Gastroesophageal sphincter (tissue), 4 donors: ENCODE measurements around the gene PACS1. TPM values are rescaled to one million over a fixed set of nuclear protein-coding genes. Genes with fewer than 3 reads are reported as not detected.
"Not testable (repeated sequence)": the region's sequence is repeated elsewhere in the genome, so short reads cannot be mapped to it uniquely, and the experiment has no call there.

Source experiments
- ATAC-seq: fragments of 150-250 bp; one replicate; pipeline ENCODE4 v1.9.1; 2016; ENCODE audit warnings: mild to moderate bottlenecking, moderate library complexity
- H3K27ac ChIP-seq, 4 donors: fragments of 200-600 bp; sonication (generic) in 3 of 4; 1 replicate in 3 of 4; 2 replicates in 1 of 4; pipeline ENCODE4 v1.5.1; 2016 to 2019
- H3K27me3 ChIP-seq: fragments of 200-600 bp; sonication (generic); one replicate; pipeline ENCODE4 v1.5.1; 2019
- H3K36me3 ChIP-seq, 2 donors: fragments of 200-600 bp; sonication (generic); one replicate each; pipeline ENCODE4 v1.5.1; 2019; ENCODE audit warnings: control low read depth in 1 of 2
- H3K4me1 ChIP-seq, 3 donors: fragments of 200-600 bp; sonication (generic); 1 replicate in 2 of 3; 2 replicates in 1 of 3; pipeline ENCODE4 v1.5.1; 2016 to 2019; ENCODE audit warnings: control low read depth in 2 of 3
- H3K4me3 ChIP-seq, 2 donors: fragments of 200-600 bp; sonication (generic); one replicate each; pipeline ENCODE4 v1.5.1; 2019; ENCODE audit warnings: mild to moderate bottlenecking in 1 of 2, moderate library complexity in 1 of 2
- H3K9me3 ChIP-seq, 3 donors: fragments of 200-600 bp; sonication (generic); one replicate each; pipeline ENCODE4 v1.5.1; 2017 to 2019; ENCODE audit warnings: control low read depth in 2 of 3
- CTCF ChIP-seq, 4 experiments: fragments of 200-600 bp in 2 of 4; fragments of 450-650 bp in 2 of 4; sonication (generic) in 1 of 4; IDR thresholded peaks; one replicate each; pipeline ENCODE4 v1.5.1; 2017 to 2019; ENCODE audit warnings: antibody characterized with exemption in 4 of 4, mild to moderate bottlenecking in 2 of 4, moderate library complexity in 2 of 4
- EP300 ChIP-seq: sonication (generic); formaldehyde crosslinking; IDR thresholded peaks from one replicate; pipeline ENCODE4 v1.6.1; 2017; ENCODE audit warnings: antibody characterized with exemption, mild to moderate bottlenecking
- POLR2A ChIP-seq, 2 donors: fragments of 450-650 bp; IDR thresholded peaks; one replicate each; pipeline ENCODE4 v1.6.1; 2017; ENCODE audit warnings: antibody characterized with exemption in 2 of 2, mild to moderate bottlenecking in 2 of 2, moderate library complexity in 1 of 2
- POLR2AphosphoS5 ChIP-seq: sonication (generic); formaldehyde crosslinking; IDR thresholded peaks from one replicate; pipeline ENCODE4 v1.6.1; 2017; ENCODE audit warnings: antibody characterized with exemption
- WGBS, 2 donors: methylation state at CpG; one replicate each; pipeline ENCODE4 v1.1.5; 2018; ENCODE audit warnings: low coverage in 1 of 2; 5-methylcytosine and 5-hydroxymethylcytosine counted together
- total RNA-seq, 4 donors: library from RNA; depleted of rRNA; stranded (reverse); fragments of >200 nt; gene quantifications; one replicate each; pipeline ENCODE4 v1.1.0, GENCODE V29; 2016

The PACS1 gene
- 10 to 100 TPM; 32.7 to 81.8 (median 38.2) TPM for total RNA-seq

- ATAC-seq, result peak; percentile 90
- TF ChIP-seq EP300, result no peak
- peak in 2 of 4 experiments; percentile 51 to 52 for TF ChIP-seq CTCF (IDR thresholded peaks at IDR 0.05)
- TF ChIP-seq POLR2AphosphoS5, result peak; percentile 29
- TF ChIP-seq POLR2A (IDR thresholded peaks at IDR 0.05), result peak; percentile 34 to 58
- no peaks in the 10 kb centered on the region for H3K9me3 ChIP-seq
- peak within 1 kb of the TSS; percentile 85 to 95 (median 90) for H3K27ac ChIP-seq
- H3K27me3 ChIP-seq, result no peaks in the 10 kb centered on the region
- WGBS, 2 donors, result 0 to 5% methylated on average over 6 to 11 of the region's 120 CpGs
- peak within 1 kb of the TSS; percentile 78 to 99 for H3K4me3 ChIP-seq
- H3K4me1 ChIP-seq, result peaks cover 3 to 45% (median 18%) of the 10 kb centered on the region in 3 donors
- H3K36me3 ChIP-seq, result peaks cover 0 to 51% of the 10 kb centered on the region in 2 donors
These were observed at the start of gene PACS1 for GRCh38 chr11:66069715-66070603. Gene PACS1 (plus strand): TSS chr11:66070272. CDS start chr11:66070487, 215 bp downstream.

- no peaks in the 10 kb centered on the region for H3K9me3 ChIP-seq
- ATAC-seq, result no peak
- TF ChIP-seq CTCF (IDR thresholded peaks at IDR 0.05) (no peak), POLR2A (IDR thresholded peaks at IDR 0.05) (no peak), POLR2AphosphoS5 (no peak), EP300 (no peak)
- H3K36me3 ChIP-seq, result no peaks in the 10 kb centered on the region
- H3K27me3 ChIP-seq, result peaks cover 13% of the 10 kb centered on the region
- no peak overlapping the region for H3K27ac ChIP-seq
- no peak overlapping the region for H3K4me3 ChIP-seq
- WGBS, 2 donors, result 76 to 93% methylated on average over 6 to 11 of the region's 25 CpGs
- peaks cover 0 to 13% (median 6%) of the 10 kb centered on the region in 3 donors for H3K4me1 ChIP-seq
These were observed 49.3 kb upstream of the PACS1 start for GRCh38 chr11:66020618-66021357.

- WGBS, 2 donors, result 0 to 35% methylated on average over 2 to 10 of the region's 46 CpGs
- no peak overlapping the region for H3K27ac ChIP-seq
- H3K9me3 ChIP-seq, result no peaks in the 10 kb centered on the region
- peak overlapping the region in 1 of 2 donors; percentile 24 for H3K4me3 ChIP-seq
- no peaks in the 10 kb centered on the region for H3K36me3 ChIP-seq
- TF ChIP-seq EP300 (no peak), CTCF (IDR thresholded peaks at IDR 0.05) (peak in 3 of 4 experiments; percentile 89 to 97 (median 90)), POLR2AphosphoS5 (no peak), POLR2A (IDR thresholded peaks at IDR 0.05) (no peak)
- peak; percentile 86 for ATAC-seq
- peaks cover 13% of the 10 kb centered on the region for H3K27me3 ChIP-seq
- peaks cover 0 to 13% (median 6%) of the 10 kb centered on the region in 3 donors for H3K4me1 ChIP-seq
These were observed 47.5 kb upstream of the PACS1 start for GRCh38 chr11:66022401-66023185.

- Histone ChIP-seq H3K4me1 (peaks cover 0 to 13% (median 6%) of the 10 kb centered on the region in 3 donors), H3K27me3 (peaks cover 13% of the 10 kb centered on the region)
- not testable (repeated sequence) for H3K4me3 ChIP-seq, H3K9me3 ChIP-seq, H3K36me3 ChIP-seq, H3K27ac ChIP-seq, ATAC-seq
- no CpG with 5 or more reads among the region's 5 CpGs for WGBS, 2 donors
These were observed 47.0 kb upstream of the PACS1 start for GRCh38 chr11:66023186-66023440.

- no peak within 1 kb of the TSS for H3K4me3 ChIP-seq
- peaks cover 0 to 13% (median 6%) of the 10 kb centered on the region in 3 donors for H3K4me1 ChIP-seq
- TF ChIP-seq POLR2A (IDR thresholded peaks at IDR 0.05), result no peak
- TF ChIP-seq EP300, result no peak
- TF ChIP-seq CTCF (IDR thresholded peaks at IDR 0.05), result no peak
- TF ChIP-seq POLR2AphosphoS5, result no peak
- H3K36me3 ChIP-seq, result no peaks in the 10 kb centered on the region
- WGBS, 2 donors, result 79 to 94% methylated on average over 7 to 10 of the region's 18 CpGs
- H3K27me3 ChIP-seq, result peaks cover 9% of the 10 kb centered on the region
- H3K9me3 ChIP-seq, result no peaks in the 10 kb centered on the region
- ATAC-seq, result no peak
- no peak within 1 kb of the TSS for H3K27ac ChIP-seq
These were observed 44.0 kb upstream of the PACS1 start, which contains the start of gene CATSPER1 for GRCh38 chr11:66026017-66026529. Gene CATSPER1 (minus strand): TSS chr11:66026479. CDS start chr11:66026379, 100 bp downstream.
